Endodermal cell (in vitro differentiated cells): ENCODE data around the gene USP30. TPM values are rescaled to one million over a fixed set of nuclear protein-coding genes. Genes with fewer than 3 reads are reported as not detected.

Experiments used
- DNase-seq: peaks from one replicate; pipeline ENCODE4 v3.0.0-alpha.2; 2017
- H3K27ac ChIP-seq: 2 replicates; pipeline ENCODE4 v1.5.1; 2013; ENCODE audit warnings: mild to moderate bottlenecking, low read depth, low read length, moderate library complexity
- H3K27me3 ChIP-seq: 2 replicates; pipeline ENCODE4 v1.6.1; 2013; ENCODE audit warnings: mild to moderate bottlenecking, low read length, moderate library complexity; ENCODE audit not compliant: insufficient read depth, control insufficient read depth, poor library complexity, severe bottlenecking
- H3K36me3 ChIP-seq: 2 replicates; pipeline ENCODE4 v1.7.0; 2013; ENCODE audit warnings: mild to moderate bottlenecking, low read length, moderate library complexity; ENCODE audit not compliant: control insufficient read depth, insufficient read depth
- H3K4me1 ChIP-seq: one replicate; pipeline ENCODE4 v1.7.0; 2013; ENCODE audit warnings: low read length; ENCODE audit not compliant: control insufficient read depth, insufficient read depth
- H3K4me3 ChIP-seq: 2 replicates; pipeline ENCODE4 v1.5.1; 2013; ENCODE audit warnings: mild to moderate bottlenecking, low read length, moderate library complexity
- H3K9ac ChIP-seq: 2 replicates; pipeline ENCODE4 v1.6.1; 2013; ENCODE audit warnings: mild to moderate bottlenecking, low read length, moderate library complexity; ENCODE audit not compliant: poor library complexity, severe bottlenecking; ENCODE audit errors: extremely low read depth
- H3K9me3 ChIP-seq: 2 replicates; pipeline ENCODE4 v1.6.1; 2013; ENCODE audit warnings: mild to moderate bottlenecking, low read length, moderate library complexity; ENCODE audit not compliant: control insufficient read depth
- H3K27ac Mint-ChIP-seq: 2 replicates; pipeline ENCODE4 v1.8.0; 2020; ENCODE audit warnings: mixed read lengths
- H3K27me3 Mint-ChIP-seq: 2 replicates; pipeline ENCODE4 v1.8.0; 2021; ENCODE audit warnings: mild to moderate bottlenecking, mixed read lengths; ENCODE audit not compliant: insufficient read depth
- H3K36me3 Mint-ChIP-seq: 2 replicates; pipeline ENCODE4 v1.8.0; 2020; ENCODE audit warnings: low read depth, mixed read lengths
- H3K4me1 Mint-ChIP-seq: 2 replicates; pipeline ENCODE4 v1.8.0; 2020; ENCODE audit warnings: mixed read lengths
- H3K4me3 Mint-ChIP-seq: 2 replicates; pipeline ENCODE4 v1.8.0; 2020; ENCODE audit warnings: mild to moderate bottlenecking, moderate library complexity, mixed read lengths
- H3K9me3 Mint-ChIP-seq: 2 replicates; pipeline ENCODE4 v1.8.0; 2020; ENCODE audit warnings: mild to moderate bottlenecking, mixed read lengths
- CTCF ChIP-seq: fragments of 200-600 bp; sonication (generic); conservative IDR thresholded peaks from 2 replicates; pipeline ENCODE4 v1.5.0; 2021; ENCODE audit warnings: antibody characterized with exemption, mild to moderate bottlenecking
- WGBS, 2 experiments: methylation state at CpG; one replicate each; pipeline versions ENCODE4 v1.1.5 to v1.1.7; 2013; ENCODE audit warnings: missing lambda C conversion rate in 2 of 2, mixed read lengths in 1 of 2; ENCODE audit not compliant: insufficient coverage in 1 of 2, insufficient read length in 1 of 2; 5-methylcytosine and 5-hydroxymethylcytosine counted together
- total RNA-seq, 2 donors: library from RNA; stranded (reverse); fragmentation: NEBNext Ultra II Directional in 1 of 2; extraction: Animal tissue kit (Norgen Biotek cat#: 25700) in 1 of 2; gene quantifications; 2 replicates in 1 of 2; 3 replicates in 1 of 2; pipeline ENCODE4 v1.2.1, GENCODE V29; 2021

The USP30 gene
- total RNA-seq, 2 donors from 2014 or later: 6.3 to 10.8 TPM

GRCh38 chr12:109121346-109121880 lies 69.0 kb downstream of the USP30 start:
- no peaks in the 10 kb centered on the region for H3K36me3 ChIP-seq
- no peak overlapping the region for H3K4me3 Mint-ChIP-seq
- no peaks in the 10 kb centered on the region for H3K4me1 ChIP-seq
- no peak overlapping the region for H3K27ac ChIP-seq
- no peak overlapping the region for H3K9ac ChIP-seq
- peaks cover 5% of the 10 kb centered on the region for H3K4me1 Mint-ChIP-seq
- no peaks in the 10 kb centered on the region for H3K9me3 Mint-ChIP-seq
- TF ChIP-seq CTCF: no peak
- WGBS, 2 experiments: 89 to 94% methylated on average over 2 to 3 of the region's 3 CpGs
- no peaks in the 10 kb centered on the region for H3K27me3 Mint-ChIP-seq
- no peaks in the 10 kb centered on the region for H3K9me3 ChIP-seq
- H3K27me3 ChIP-seq: no peaks in the 10 kb centered on the region
- DNase-seq: no peak
- H3K36me3 Mint-ChIP-seq: no peaks in the 10 kb centered on the region
- H3K4me3 ChIP-seq: no peak overlapping the region
- H3K27ac Mint-ChIP-seq: no peak overlapping the region

- Mint-ChIP-seq H3K27ac (no peak overlapping the region), H3K4me3 (no peak overlapping the region)
Measured at GRCh38 chr12:109124878-109125648, 72.7 kb downstream of the USP30 start.

GRCh38 chr12:109125791-109126190 lies 73.4 kb downstream of the USP30 start:
- H3K27me3 Mint-ChIP-seq: no peaks in the 10 kb centered on the region
- no peaks in the 10 kb centered on the region for H3K36me3 Mint-ChIP-seq
- Histone ChIP-seq H3K27ac (no peak overlapping the region), H3K36me3 (no peaks in the 10 kb centered on the region), H3K9ac (no peak overlapping the region), H3K4me1 (no peaks in the 10 kb centered on the region), H3K27me3 (no peaks in the 10 kb centered on the region), H3K4me3 (no peak overlapping the region), H3K9me3 (no peaks in the 10 kb centered on the region)
- TF ChIP-seq CTCF: no peak
- no peaks in the 10 kb centered on the region for H3K9me3 Mint-ChIP-seq
- no peak overlapping the region for H3K4me3 Mint-ChIP-seq
- no peak for DNase-seq
- H3K27ac Mint-ChIP-seq: no peak overlapping the region
- WGBS, 2 experiments: 86 to 94% methylated on average over 5 to 7 of the region's 7 CpGs
- peaks cover 3% of the 10 kb centered on the region for H3K4me1 Mint-ChIP-seq

More at GRCh38 chr12:109124878-109125648, 72.7 kb downstream of the USP30 start:
- Histone ChIP-seq H3K9me3 (no peaks in the 10 kb centered on the region), H3K4me3 (no peak overlapping the region), H3K4me1 (no peaks in the 10 kb centered on the region), H3K9ac (no peak overlapping the region), H3K36me3 (no peaks in the 10 kb centered on the region), H3K27ac (no peak overlapping the region), H3K27me3 (no peaks in the 10 kb centered on the region)
- Mint-ChIP-seq H3K4me1 (peaks cover 3% of the 10 kb centered on the region), H3K27me3 (no peaks in the 10 kb centered on the region), H3K9me3 (no peaks in the 10 kb centered on the region), H3K36me3 (no peaks in the 10 kb centered on the region)
- WGBS, 2 experiments: 89 to 93% methylated on average over 7 to 12 of the region's 12 CpGs
- DNase-seq: no peak
- TF ChIP-seq CTCF: no peak
